Gastrocnemius medialis (tissue), 4 donors: ENCODE results near the gene ABCG4.

Source experiments
- POLR2A ChIP-seq, 2 donors: fragments of 450-650 bp; IDR thresholded peaks; one replicate each; pipeline ENCODE4 v1.6.1; 2017; ENCODE audit warnings: antibody characterized with exemption in 2 of 2, mild to moderate bottlenecking in 2 of 2, moderate library complexity in 2 of 2
- TF ChIP-seq, protein P1 (sequence below), 5 experiments: fragments of 450-650 bp in 3 of 5; fragments of 200-600 bp in 2 of 5; sonication (generic) in 2 of 5; IDR thresholded peaks in 4 of 5; conservative IDR thresholded peaks in 1 of 5; 1 replicate in 4 of 5; 2 replicates in 1 of 5; pipeline ENCODE4 v1.5.1; 2016 to 2019; ENCODE audit warnings: antibody characterized with exemption in 5 of 5, mild to moderate bottlenecking in 3 of 5, moderate library complexity in 3 of 5

DNA sequence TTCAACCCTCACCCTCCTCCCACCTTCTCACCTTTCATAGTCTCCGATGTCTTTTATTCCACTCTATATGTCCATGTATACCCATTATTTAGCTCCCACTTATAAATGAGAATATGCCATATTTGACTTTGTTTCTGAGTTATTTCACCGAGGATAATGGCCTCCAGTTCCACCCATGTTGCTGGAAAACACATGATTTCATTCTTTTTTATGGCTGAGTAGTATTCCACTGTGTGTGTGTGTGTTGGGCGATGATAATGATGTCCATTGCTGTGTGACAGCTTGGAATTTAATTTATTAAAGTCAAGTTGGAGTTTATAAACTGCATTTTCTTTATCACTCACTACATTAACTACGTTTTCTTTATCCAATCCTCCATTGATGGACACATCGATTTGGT is 30.6 kb upstream of the ABCG4 start:
- TF ChIP-seq POLR2A (IDR thresholded peaks at IDR 0.05) = no peak
- TF ChIP-seq, protein P1, sequence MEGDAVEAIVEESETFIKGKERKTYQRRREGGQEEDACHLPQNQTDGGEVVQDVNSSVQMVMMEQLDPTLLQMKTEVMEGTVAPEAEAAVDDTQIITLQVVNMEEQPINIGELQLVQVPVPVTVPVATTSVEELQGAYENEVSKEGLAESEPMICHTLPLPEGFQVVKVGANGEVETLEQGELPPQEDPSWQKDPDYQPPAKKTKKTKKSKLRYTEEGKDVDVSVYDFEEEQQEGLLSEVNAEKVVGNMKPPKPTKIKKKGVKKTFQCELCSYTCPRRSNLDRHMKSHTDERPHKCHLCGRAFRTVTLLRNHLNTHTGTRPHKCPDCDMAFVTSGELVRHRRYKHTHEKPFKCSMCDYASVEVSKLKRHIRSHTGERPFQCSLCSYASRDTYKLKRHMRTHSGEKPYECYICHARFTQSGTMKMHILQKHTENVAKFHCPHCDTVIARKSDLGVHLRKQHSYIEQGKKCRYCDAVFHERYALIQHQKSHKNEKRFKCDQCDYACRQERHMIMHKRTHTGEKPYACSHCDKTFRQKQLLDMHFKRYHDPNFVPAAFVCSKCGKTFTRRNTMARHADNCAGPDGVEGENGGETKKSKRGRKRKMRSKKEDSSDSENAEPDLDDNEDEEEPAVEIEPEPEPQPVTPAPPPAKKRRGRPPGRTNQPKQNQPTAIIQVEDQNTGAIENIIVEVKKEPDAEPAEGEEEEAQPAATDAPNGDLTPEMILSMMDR (IDR thresholded peaks at IDR 0.05 in 4 of 5, conservative IDR thresholded peaks at IDR 0.05 in 1 of 5) = no peak
